HEK293 (cell line): Measurements from ENCODE around the gene ARHGAP24.

Source experiments
- CTCF ChIA-PET: fragments of 350-600 bp; formaldehyde crosslinking; extraction: SDS; loops from one replicate; lab custom pipeline; 2021; ENCODE audit warnings: antibody characterized with exemption; lab: Yijun Ruan, JAX
- POLR2A ChIA-PET: fragments of 300-600 bp; formaldehyde crosslinking; extraction: SDS; loops from one replicate; lab custom pipeline; 2020; ENCODE audit warnings: antibody characterized with exemption, inconsistent platforms; lab: Yijun Ruan, JAX
- H3K27ac ChIP-seq: fragments of 200-500 bp; sonication (Bioruptor generic); 2 replicates; pipeline ENCODE4 v1.5.1; 2014; ENCODE audit warnings: low read depth, low read length, control low read depth, inconsistent platforms; ENCODE audit errors: extremely low read depth
- H3K36me3 ChIP-seq, 2 experiments: fragments of 200-500 bp in 1 of 2; sonication (Bioruptor generic) in 1 of 2; 1 replicate in 1 of 2; 2 replicates in 1 of 2; pipeline ENCODE4 v1.5.1; 2014 to 2017; ENCODE audit warnings: inconsistent platforms in 2 of 2, low read length in 2 of 2; ENCODE audit not compliant: control insufficient read depth in 2 of 2, insufficient read depth in 1 of 2
- H3K4me1 ChIP-seq: fragments of 200-500 bp; sonication (Bioruptor generic); 2 replicates; pipeline ENCODE4 v1.5.1; 2014; ENCODE audit warnings: mild to moderate bottlenecking, low read length, inconsistent platforms; ENCODE audit not compliant: control insufficient read depth, insufficient read depth
- H3K4me3 ChIP-seq: 2 replicates; pipeline ENCODE4 v1.5.1; 2011; ENCODE audit warnings: low read depth, mild to moderate bottlenecking, control low read depth, low read length, moderate library complexity
- H3K9me3 ChIP-seq: fragments of 200-500 bp; sonication (Bioruptor generic); 2 replicates; pipeline ENCODE4 v1.5.1; 2014; ENCODE audit warnings: low read depth, low read length, inconsistent platforms; ENCODE audit not compliant: control insufficient read depth, insufficient read depth
- INSM2 ChIP-seq: fragments of 450-650 bp; formaldehyde crosslinking; IDR thresholded peaks from 2 replicates; pipeline ENCODE4 v1.5.1; 2016; ENCODE audit warnings: missing biosample characterization, missing genetic modification characterization
- KLF7 ChIP-seq: fragments of 450-650 bp; formaldehyde crosslinking; IDR thresholded peaks from 2 replicates; pipeline ENCODE4 v1.5.1; 2016; ENCODE audit warnings: missing biosample characterization, missing genetic modification characterization, borderline replicate concordance
- PRDM6 ChIP-seq: fragments of 450-650 bp; formaldehyde crosslinking; IDR thresholded peaks from 2 replicates; pipeline ENCODE4 v1.5.1; 2017; ENCODE audit warnings: missing biosample characterization, missing genetic modification characterization
- SCRT2 ChIP-seq: fragments of 450-650 bp; formaldehyde crosslinking; IDR thresholded peaks from 2 replicates; pipeline ENCODE4 v1.5.1; 2016; ENCODE audit warnings: missing biosample characterization, missing genetic modification characterization
- SP3 ChIP-seq: fragments of 450-650 bp; formaldehyde crosslinking; IDR thresholded peaks from 2 replicates; pipeline ENCODE4 v1.5.1; 2016; ENCODE audit warnings: missing biosample characterization, missing genetic modification characterization
- SP7 ChIP-seq: fragments of 450-650 bp; formaldehyde crosslinking; IDR thresholded peaks from 2 replicates; pipeline ENCODE4 v1.5.1; 2016; ENCODE audit warnings: missing biosample characterization, missing genetic modification characterization
- ZBTB1 ChIP-seq: fragments of 450-650 bp; formaldehyde crosslinking; IDR thresholded peaks from 2 replicates; pipeline ENCODE4 v1.5.1; 2016; ENCODE audit warnings: missing biosample characterization, missing genetic modification characterization
- ZBTB17 ChIP-seq: fragments of 450-650 bp; formaldehyde crosslinking; IDR thresholded peaks from 2 replicates; pipeline ENCODE4 v1.5.1; 2016; ENCODE audit warnings: missing biosample characterization, missing genetic modification characterization
- ZBTB21 ChIP-seq: fragments of 450-650 bp; formaldehyde crosslinking; IDR thresholded peaks from 2 replicates; pipeline ENCODE4 v1.5.1; 2017; ENCODE audit warnings: missing biosample characterization, missing genetic modification characterization
- ZEB2 ChIP-seq: fragments of 450-650 bp; formaldehyde crosslinking; IDR thresholded peaks from 2 replicates; pipeline ENCODE4 v1.5.1; 2016; ENCODE audit warnings: missing biosample characterization, missing genetic modification characterization
- ZFP3 ChIP-seq: fragments of 450-650 bp; formaldehyde crosslinking; IDR thresholded peaks from 2 replicates; pipeline ENCODE4 v1.5.1; 2016; ENCODE audit warnings: low read depth, missing biosample characterization, missing genetic modification characterization
- ZNF133 ChIP-seq: fragments of 450-650 bp; formaldehyde crosslinking; IDR thresholded peaks from 2 replicates; pipeline ENCODE4 v1.5.1; 2016; ENCODE audit warnings: missing biosample characterization, missing genetic modification characterization
- ZNF169 ChIP-seq: fragments of 450-650 bp; formaldehyde crosslinking; IDR thresholded peaks from 2 replicates; pipeline ENCODE4 v1.5.1; 2016; ENCODE audit warnings: missing biosample characterization, missing genetic modification characterization
- ZNF2 ChIP-seq: fragments of 450-650 bp; formaldehyde crosslinking; IDR thresholded peaks from 2 replicates; pipeline ENCODE4 v1.5.1; 2016; ENCODE audit warnings: missing biosample characterization, missing genetic modification characterization
- ZNF239 ChIP-seq: fragments of 450-650 bp; formaldehyde crosslinking; IDR thresholded peaks from 2 replicates; pipeline ENCODE4 v1.5.1; 2016; ENCODE audit warnings: missing biosample characterization, missing genetic modification characterization
- ZNF266 ChIP-seq: fragments of 450-650 bp; formaldehyde crosslinking; IDR thresholded peaks from 2 replicates; pipeline ENCODE4 v1.5.1; 2016; ENCODE audit warnings: missing biosample characterization, missing genetic modification characterization, low read depth
- ZNF311 ChIP-seq: fragments of 450-650 bp; formaldehyde crosslinking; IDR thresholded peaks from 2 replicates; pipeline ENCODE4 v1.5.1; 2017; ENCODE audit warnings: missing biosample characterization, missing genetic modification characterization, borderline replicate concordance
- ZNF362 ChIP-seq: fragments of 450-650 bp; formaldehyde crosslinking; IDR thresholded peaks from 2 replicates; pipeline ENCODE4 v1.5.1; 2016; ENCODE audit warnings: missing biosample characterization, missing genetic modification characterization
- ZNF391 ChIP-seq: fragments of 450-650 bp; formaldehyde crosslinking; IDR thresholded peaks from 2 replicates; pipeline ENCODE4 v1.5.1; 2016; ENCODE audit warnings: low read depth, missing biosample characterization, missing genetic modification characterization, borderline replicate concordance
- ZNF398 ChIP-seq: fragments of 450-650 bp; formaldehyde crosslinking; IDR thresholded peaks from 2 replicates; pipeline ENCODE4 v1.5.1; 2017; ENCODE audit warnings: missing biosample characterization, missing genetic modification characterization
- ZNF510 ChIP-seq: fragments of 450-650 bp; formaldehyde crosslinking; IDR thresholded peaks from 2 replicates; pipeline ENCODE4 v1.5.1; 2018; ENCODE audit warnings: mild to moderate bottlenecking, missing genetic modification characterization, missing biosample characterization; ENCODE audit not compliant: insufficient replicate concordance
- ZNF561 ChIP-seq: fragments of 450-650 bp; IDR thresholded peaks from 2 replicates; pipeline ENCODE4 v1.5.1; 2018; ENCODE audit warnings: missing biosample characterization, missing genetic modification characterization, borderline replicate concordance
- ZNF623 ChIP-seq: fragments of 450-650 bp; formaldehyde crosslinking; IDR thresholded peaks from 2 replicates; pipeline ENCODE4 v1.5.1; 2016; ENCODE audit warnings: missing biosample characterization, missing genetic modification characterization
- ZNF629 ChIP-seq: fragments of 450-650 bp; formaldehyde crosslinking; IDR thresholded peaks from 2 replicates; pipeline ENCODE4 v1.5.1; 2017; ENCODE audit warnings: missing biosample characterization, missing genetic modification characterization
- ZNF692 ChIP-seq: fragments of 450-650 bp; formaldehyde crosslinking; IDR thresholded peaks from 2 replicates; pipeline ENCODE4 v1.5.1; 2016; ENCODE audit warnings: missing biosample characterization, missing genetic modification characterization
- ZNF707 ChIP-seq: fragments of 450-650 bp; formaldehyde crosslinking; IDR thresholded peaks from 2 replicates; pipeline ENCODE4 v1.5.1; 2016; ENCODE audit warnings: missing biosample characterization, missing genetic modification characterization
- ZSCAN16 ChIP-seq: fragments of 450-650 bp; formaldehyde crosslinking; IDR thresholded peaks from 2 replicates; pipeline ENCODE4 v1.5.1; 2016; ENCODE audit warnings: missing biosample characterization, missing genetic modification characterization

The ARHGAP24 gene

GRCh38 chr4:85534120-85534519 is 59.2 kb downstream of the ARHGAP24 start:
- Histone ChIP-seq H3K36me3 (no peaks in the 10 kb centered on the region), H3K9me3 (no peaks in the 10 kb centered on the region), H3K4me1 (no peaks in the 10 kb centered on the region), H3K4me3 (no peak overlapping the region), H3K27ac (no peak overlapping the region)
- TF ChIP-seq ZNF362 (tag by site-specific recombination) (no peak), ZNF133 (tag by site-specific recombination) (no peak), KLF7 (tag by site-specific recombination) (no peak), ZBTB1 (tag by site-specific recombination) (no peak), ZBTB17 (no peak), SP7 (tag by site-specific recombination) (no peak), ZNF510 (tag by site-specific recombination) (no peak), SP3 (tag by site-specific recombination) (no peak), ZSCAN16 (tag by site-specific recombination) (no peak), ZNF169 (tag by site-specific recombination) (no peak), ZNF561 (tag by site-specific recombination) (no peak), ZNF2 (tag by site-specific recombination) (no peak), ZNF391 (tag by site-specific recombination) (no peak), ZNF623 (tag by site-specific recombination) (no peak)
- ChIA-PET CTCF (no interaction called here), POLR2A (no interaction called here)

GRCh38 chr4:85543832-85544231 is 68.9 kb downstream of the ARHGAP24 start:
- ChIA-PET CTCF (interaction anchor here (1.3 kb wide), 1 partner anchor 204 kb away, joined by 3 read pairs; no protein-coding TSS in a partner anchor), POLR2A (no interaction called here)
- TF ChIP-seq ZNF362 (tag by site-specific recombination): no peak
- 0 out of 2 replicates have a peak, but pooled peaks have one; percentile 41 for TF ChIP-seq ZEB2 (tag by site-specific recombination)
- peak; percentile 85 for TF ChIP-seq SCRT2 (tag by site-specific recombination)
- peak; percentile 89 for TF ChIP-seq INSM2 (tag by site-specific recombination)
- TF ChIP-seq ZNF707: no peak
- TF ChIP-seq ZNF266 (tag by site-specific recombination): no peak
- no peak for TF ChIP-seq ZNF311
- peak; percentile 56; the same call in 1 of the 2 replicates for TF ChIP-seq ZBTB21 (tag by site-specific recombination)
- TF ChIP-seq ZFP3 (tag by site-specific recombination): no peak
- TF ChIP-seq ZNF629: peak; percentile 36; the same call in 1 of the 2 replicates
- TF ChIP-seq ZNF398 (tag by site-specific recombination): peak; percentile 55
- no peak for TF ChIP-seq PRDM6 (tag by site-specific recombination)
- TF ChIP-seq ZNF239 (tag by site-specific recombination): no peak
- TF ChIP-seq ZNF692 (tag by site-specific recombination): peak; percentile 96

More at GRCh38 chr4:85543832-85544231, 68.9 kb downstream of the ARHGAP24 start:
- Histone ChIP-seq H3K36me3 (no peaks in the 10 kb centered on the region), H3K4me3 (no peak overlapping the region), H3K27ac (no peak overlapping the region), H3K4me1 (no peaks in the 10 kb centered on the region), H3K9me3 (no peaks in the 10 kb centered on the region)
